Measurements from ENCODE around the gene SLCO2A1.

DNA sequence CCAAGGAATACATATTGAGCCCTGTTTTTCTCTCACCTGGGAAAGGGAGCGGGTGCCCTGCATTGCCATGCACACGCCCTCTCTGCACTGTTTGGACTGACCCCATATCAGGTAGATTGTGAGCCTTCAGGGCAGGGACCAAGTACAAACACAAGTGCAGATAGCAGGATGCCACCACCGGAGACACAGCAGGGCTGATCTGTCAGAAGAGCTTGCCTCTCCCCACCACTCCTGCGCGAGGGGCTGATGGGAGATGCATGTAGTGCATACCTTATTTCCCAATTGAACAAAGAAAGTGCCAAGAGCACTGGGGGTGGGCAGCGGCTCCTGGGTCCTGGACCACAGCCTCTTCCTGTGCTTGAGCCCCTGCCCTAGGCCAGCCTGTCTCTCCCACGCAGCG is 9.0 kb upstream of the SLCO2A1 start:
- TF ChIP-seq, protein P1, sequence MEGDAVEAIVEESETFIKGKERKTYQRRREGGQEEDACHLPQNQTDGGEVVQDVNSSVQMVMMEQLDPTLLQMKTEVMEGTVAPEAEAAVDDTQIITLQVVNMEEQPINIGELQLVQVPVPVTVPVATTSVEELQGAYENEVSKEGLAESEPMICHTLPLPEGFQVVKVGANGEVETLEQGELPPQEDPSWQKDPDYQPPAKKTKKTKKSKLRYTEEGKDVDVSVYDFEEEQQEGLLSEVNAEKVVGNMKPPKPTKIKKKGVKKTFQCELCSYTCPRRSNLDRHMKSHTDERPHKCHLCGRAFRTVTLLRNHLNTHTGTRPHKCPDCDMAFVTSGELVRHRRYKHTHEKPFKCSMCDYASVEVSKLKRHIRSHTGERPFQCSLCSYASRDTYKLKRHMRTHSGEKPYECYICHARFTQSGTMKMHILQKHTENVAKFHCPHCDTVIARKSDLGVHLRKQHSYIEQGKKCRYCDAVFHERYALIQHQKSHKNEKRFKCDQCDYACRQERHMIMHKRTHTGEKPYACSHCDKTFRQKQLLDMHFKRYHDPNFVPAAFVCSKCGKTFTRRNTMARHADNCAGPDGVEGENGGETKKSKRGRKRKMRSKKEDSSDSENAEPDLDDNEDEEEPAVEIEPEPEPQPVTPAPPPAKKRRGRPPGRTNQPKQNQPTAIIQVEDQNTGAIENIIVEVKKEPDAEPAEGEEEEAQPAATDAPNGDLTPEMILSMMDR (IDR thresholded peaks at IDR 0.05) = no peak
- TF ChIP-seq POLR2A (IDR thresholded peaks at IDR 0.05) = no peak

Data from lower leg skin (tissue), 3 donors.